Measurements from ENCODE around the gene KAZALD1.

Gene KAZALD1

GRCh38 chr10:101070098-101070497 lies 8.3 kb downstream of the KAZALD1 start:
- DNase-seq, result no peak

GRCh38 chr10:101071267-101071884 lies 9.6 kb downstream of the KAZALD1 start:
- DNase-seq, result peak; percentile 92

- no peak for DNase-seq
Measured at GRCh38 chr10:101071885-101072433, 10.2 kb downstream of the KAZALD1 start.

GRCh38 chr10:101072923-101073322 lies 11.1 kb downstream of the KAZALD1 start:
- no peak for DNase-seq

GRCh38 chr10:101073631-101074030 lies 11.8 kb downstream of the KAZALD1 start:
- DNase-seq, result no peak

- no peak for DNase-seq
Measured at GRCh38 chr10:101075775-101076174, 14.0 kb downstream of the KAZALD1 start.

GRCh38 chr10:101076630-101077029 lies 14.8 kb downstream of the KAZALD1 start:
- no peak for DNase-seq

- no peak for DNase-seq
Measured at GRCh38 chr10:101079874-101080273, 18.1 kb downstream of the KAZALD1 start.

- peak; percentile 34 for DNase-seq
Measured at GRCh38 chr10:101080933-101081931, 19.4 kb downstream of the KAZALD1 start.

- no peak for DNase-seq
Measured at GRCh38 chr10:101085846-101086245, 24.1 kb downstream of the KAZALD1 start.

- DNase-seq, result no peak
Measured at GRCh38 chr10:101087376-101087775, 25.6 kb downstream of the KAZALD1 start.

GRCh38 chr10:101087965-101088364 lies 26.2 kb downstream of the KAZALD1 start:
- no peak for DNase-seq

GRCh38 chr10:101089520-101090299 lies 27.9 kb downstream of the KAZALD1 start:
- no peak for DNase-seq

GRCh38 chr10:101090597-101090996 lies 28.8 kb downstream of the KAZALD1 start:
- DNase-seq, result no peak

GRCh38 chr10:101091546-101092290 lies 29.9 kb downstream of the KAZALD1 start:
- DNase-seq, result no peak

GRCh38 chr10:101092881-101093354 lies 31.1 kb downstream of the KAZALD1 start:
- no peak for DNase-seq

GRCh38 chr10:101094121-101094879 lies 32.5 kb downstream of the KAZALD1 start:
- DNase-seq, result no peak

- no peak for DNase-seq
Measured at GRCh38 chr10:101095004-101095403, 33.2 kb downstream of the KAZALD1 start.

- peak; percentile 84 for DNase-seq
Measured at GRCh38 chr10:101095550-101096213, 33.9 kb downstream of the KAZALD1 start.

GRCh38 chr10:101096378-101096777 lies 34.6 kb downstream of the KAZALD1 start:
- no peak for DNase-seq

GRCh38 chr10:101097881-101098280 lies 36.1 kb downstream of the KAZALD1 start:
- no peak for DNase-seq

All from OCI-M1 (cell line).